ENCODE data around the gene BCLAF3.

DNA sequence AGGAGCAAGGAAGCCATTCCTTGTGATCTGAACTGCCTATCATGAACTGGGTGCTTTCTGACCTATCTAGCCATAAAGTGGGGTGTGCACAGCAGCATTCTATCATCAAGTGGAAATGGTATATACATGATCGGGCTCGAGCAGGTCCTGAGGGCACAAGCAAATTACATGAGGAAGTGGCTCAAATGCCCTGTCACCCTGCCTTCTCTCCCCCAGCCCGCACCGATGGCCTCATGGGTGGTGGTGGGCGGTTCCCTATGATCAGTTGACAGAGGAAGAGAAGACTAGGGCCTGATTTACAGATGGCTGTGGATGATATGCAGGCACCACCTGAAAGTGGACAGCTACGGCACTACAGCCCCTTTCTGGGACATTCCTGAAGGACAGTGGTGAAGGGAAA is 46.3 kb upstream of the BCLAF3 start:
- TF ChIP-seq ZNF565 (CRISPR knock-in tag; conservative IDR thresholded peaks at IDR 0.05; ENCODE audit: low read depth) (no peak), ZFP3 (CRISPR knock-in tag; IDR thresholded peaks at IDR 0.05) (no peak), ARNTL (CRISPR knock-in tag; IDR thresholded peaks at IDR 0.05; ENCODE audit: borderline replicate concordance, low read depth) (no peak), CSDC2 (CRISPR knock-in tag; IDR thresholded peaks at IDR 0.05) (no peak), PPARA (CRISPR knock-in tag; IDR thresholded peaks at IDR 0.05; ENCODE audit: borderline replicate concordance) (no peak), TCF4 (CRISPR knock-in tag; IDR thresholded peaks at IDR 0.05; ENCODE audit: borderline replicate concordance) (no peak), BACH2 (CRISPR knock-in tag; IDR thresholded peaks at IDR 0.05; ENCODE audit: borderline replicate concordance) (no peak), RARB (CRISPR knock-in tag; IDR thresholded peaks at IDR 0.05) (no peak)
- TF ChIP-seq, protein P1, sequence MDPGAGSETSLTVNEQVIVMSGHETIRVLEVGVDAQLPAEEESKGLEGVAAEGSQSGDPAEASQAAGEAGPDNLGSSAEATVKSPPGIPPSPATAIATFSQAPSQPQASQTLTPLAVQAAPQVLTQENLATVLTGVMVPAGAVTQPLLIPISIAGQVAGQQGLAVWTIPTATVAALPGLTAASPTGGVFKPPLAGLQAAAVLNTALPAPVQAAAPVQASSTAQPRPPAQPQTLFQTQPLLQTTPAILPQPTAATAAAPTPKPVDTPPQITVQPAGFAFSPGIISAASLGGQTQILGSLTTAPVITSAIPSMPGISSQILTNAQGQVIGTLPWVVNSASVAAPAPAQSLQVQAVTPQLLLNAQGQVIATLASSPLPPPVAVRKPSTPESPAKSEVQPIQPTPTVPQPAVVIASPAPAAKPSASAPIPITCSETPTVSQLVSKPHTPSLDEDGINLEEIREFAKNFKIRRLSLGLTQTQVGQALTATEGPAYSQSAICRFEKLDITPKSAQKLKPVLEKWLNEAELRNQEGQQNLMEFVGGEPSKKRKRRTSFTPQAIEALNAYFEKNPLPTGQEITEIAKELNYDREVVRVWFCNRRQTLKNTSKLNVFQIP (CRISPR knock-in tag; IDR thresholded peaks at IDR 0.05; ENCODE audit: borderline replicate concordance, low read depth) = no peak
